Neuronal stem cell (in vitro differentiated cells): Measurements from ENCODE around the gene PSMD1.

ENCODE experiments used
- DNase-seq: peaks from one replicate; pipeline ENCODE4 v3.0.0-alpha.2; 2013; ENCODE audit warnings: low spot score
- H2AFZ ChIP-seq: one replicate; pipeline ENCODE4 v1.6.1; 2013; ENCODE audit warnings: mild to moderate bottlenecking, low read length, inconsistent platforms
- H2AK5ac ChIP-seq: 2 replicates; pipeline ENCODE4 v1.6.1; 2013; ENCODE audit warnings: low read depth, mild to moderate bottlenecking, inconsistent platforms, low read length, moderate library complexity, mixed read lengths
- H2BK120ac ChIP-seq: 2 replicates; pipeline ENCODE4 v1.6.1; 2013; ENCODE audit warnings: low read depth, mild to moderate bottlenecking, inconsistent platforms, low read length, moderate library complexity, mixed read lengths
- H2BK12ac ChIP-seq: one replicate; pipeline ENCODE4 v1.6.1; 2013; ENCODE audit warnings: low read length, inconsistent platforms
- H2BK15ac ChIP-seq: 2 replicates; pipeline ENCODE4 v1.6.1; 2013; ENCODE audit warnings: mild to moderate bottlenecking, low read length, inconsistent platforms, mixed read lengths
- H2BK5ac ChIP-seq: one replicate; pipeline ENCODE4 v1.6.1; 2013; ENCODE audit warnings: inconsistent platforms, mild to moderate bottlenecking, low read length, moderate library complexity
- H3K14ac ChIP-seq: one replicate; pipeline ENCODE4 v1.6.1; 2013; ENCODE audit warnings: low read length, inconsistent platforms
- H3K18ac ChIP-seq: 2 replicates; pipeline ENCODE4 v1.6.1; 2013; ENCODE audit warnings: low read length, inconsistent platforms
- H3K23ac ChIP-seq: 2 replicates; pipeline ENCODE4 v1.6.1; 2013; ENCODE audit warnings: low read depth, mild to moderate bottlenecking, mixed read lengths, low read length, inconsistent platforms; ENCODE audit not compliant: poor library complexity
- H3K27ac ChIP-seq: replicated peaks from 3 replicates; pipeline ENCODE4 v1.5.1; 2013; ENCODE audit warnings: low read length, inconsistent platforms
- H3K27me3 ChIP-seq, 3 experiments: 2 replicates each; pipeline ENCODE4 v1.6.1; 2013; ENCODE audit warnings: low read length in 3 of 3, mild to moderate bottlenecking in 2 of 3, inconsistent platforms in 1 of 3, low read depth in 1 of 3, mixed read lengths in 1 of 3, moderate library complexity in 1 of 3; ENCODE audit not compliant: control insufficient read depth in 3 of 3, insufficient read depth in 3 of 3
- H3K36me3 ChIP-seq, 2 donors: replicated peaks in 1 of 2; 2 replicates each; pipeline ENCODE4 v1.6.1; 2013; ENCODE audit warnings: low read length in 2 of 2; ENCODE audit not compliant: control insufficient read depth in 2 of 2, insufficient read depth in 2 of 2
- H3K4ac ChIP-seq: 2 replicates; pipeline ENCODE4 v1.6.1; 2013; ENCODE audit warnings: inconsistent platforms, mild to moderate bottlenecking, low read length, moderate library complexity
- H3K4me1 ChIP-seq, 2 donors: 1 replicate in 1 of 2; 2 replicates in 1 of 2; pipeline ENCODE4 v1.6.1; 2013; ENCODE audit warnings: low read length in 2 of 2, low read depth in 1 of 2; ENCODE audit not compliant: control insufficient read depth in 2 of 2, insufficient read depth in 1 of 2
- H3K4me2 ChIP-seq: one replicate; pipeline ENCODE4 v1.6.1; 2013; ENCODE audit warnings: mild to moderate bottlenecking, low read length, inconsistent platforms; ENCODE audit not compliant: insufficient read depth, poor library complexity, severe bottlenecking
- H3K4me3 ChIP-seq, 2 donors: 2 replicates each; pipeline ENCODE4 v1.5.1; 2013; ENCODE audit warnings: low read length in 2 of 2, mild to moderate bottlenecking in 2 of 2, inconsistent platforms in 1 of 2, moderate library complexity in 1 of 2
- H3K79me1 ChIP-seq: one replicate; pipeline ENCODE4 v1.6.1; 2013; ENCODE audit warnings: low read depth, mild to moderate bottlenecking, inconsistent platforms, low read length, moderate library complexity
- H3K9ac ChIP-seq: one replicate; pipeline ENCODE4 v1.6.1; 2013; ENCODE audit warnings: mild to moderate bottlenecking, low read depth, low read length, inconsistent platforms; ENCODE audit not compliant: poor library complexity
- H3K9me3 ChIP-seq, 2 donors: replicated peaks in 1 of 2; 2 replicates each; pipeline versions ENCODE3 to v1.6.1; 2013; ENCODE audit warnings: low read length in 2 of 2, mild to moderate bottlenecking in 2 of 2, inconsistent platforms in 1 of 2, low read depth in 1 of 2, mixed read lengths in 1 of 2, moderate library complexity in 1 of 2; ENCODE audit not compliant: control insufficient read depth in 2 of 2, insufficient read depth in 1 of 2
- H4K8ac ChIP-seq: one replicate; pipeline ENCODE4 v1.6.1; 2013; ENCODE audit warnings: low read depth, mild to moderate bottlenecking, inconsistent platforms, low read length, moderate library complexity
- H4K91ac ChIP-seq: one replicate; pipeline ENCODE4 v1.6.1; 2013; ENCODE audit warnings: low read length, low read depth, mild to moderate bottlenecking, inconsistent platforms; ENCODE audit not compliant: poor library complexity
- WGBS, 2 donors: extraction: QIAGEN DNeasy Blood & Tissue Kit; methylation state at CpG; one replicate each; pipeline ENCODE4 v1.1.7; 2013; ENCODE audit warnings: missing lambda C conversion rate in 2 of 2, mixed read lengths in 1 of 2; ENCODE audit not compliant: insufficient read length in 2 of 2, insufficient replicate concordance in 1 of 2; ENCODE audit errors: extremely low coverage in 2 of 2; 5-methylcytosine and 5-hydroxymethylcytosine counted together

PSMD1 gene

DNA sequence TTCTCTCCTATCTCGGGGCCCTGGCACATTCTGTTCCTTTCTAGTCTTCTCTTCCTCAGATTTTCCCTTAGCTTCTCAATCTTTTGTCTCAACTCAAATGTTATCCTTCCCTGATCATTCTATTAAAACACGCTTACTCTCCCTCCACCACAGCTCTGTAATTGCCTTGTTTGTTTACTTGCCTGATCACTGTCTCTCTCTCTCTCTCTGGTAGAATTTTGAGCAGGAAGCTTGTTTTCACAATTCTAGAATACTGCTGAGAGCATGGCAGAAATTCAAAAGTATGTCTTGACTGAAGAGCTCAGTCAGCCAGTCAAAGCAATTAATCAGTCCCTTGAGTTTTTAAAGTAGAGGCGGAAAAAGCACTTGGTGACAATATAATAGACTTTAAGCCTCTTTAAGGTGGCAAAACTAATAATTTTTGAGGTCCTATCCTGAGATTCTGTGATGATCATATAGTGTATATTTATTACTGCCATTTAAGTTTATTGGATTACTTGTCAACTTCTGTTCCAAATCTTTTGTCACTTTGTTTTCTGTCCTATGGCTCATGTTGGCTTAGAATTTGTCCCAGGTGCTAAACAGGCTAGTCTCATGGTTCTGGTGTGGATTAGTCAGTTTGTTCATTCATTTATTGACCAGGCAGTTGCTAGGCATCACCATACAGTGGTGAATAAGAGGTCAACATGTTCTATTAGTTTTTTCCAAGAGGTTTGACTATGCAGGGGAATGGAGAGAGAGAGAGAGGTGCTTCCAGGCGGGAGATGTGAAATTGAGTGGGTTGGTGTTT, 2.3 kb downstream of the PSMD1 start:
- H3K9me3 ChIP-seq, result no peaks in the 10 kb centered on the region
- no peak overlapping the region for H2BK12ac ChIP-seq
- no peak overlapping the region for H3K23ac ChIP-seq
- no peak overlapping the region for H3K14ac ChIP-seq
- H2BK15ac ChIP-seq, result no peak overlapping the region
- peaks cover 0 to 1% (median 0%) of the 10 kb centered on the region in 3 experiments for H3K27me3 ChIP-seq
- no peak overlapping the region for H4K91ac ChIP-seq
- no peak overlapping the region for H3K27ac ChIP-seq
- H2BK120ac ChIP-seq, result no peak overlapping the region
- no peak overlapping the region for H3K4me2 ChIP-seq
- no peak overlapping the region for H2BK5ac ChIP-seq
- H3K79me1 ChIP-seq, result peaks cover 6% of the 10 kb centered on the region
- H3K4me1 ChIP-seq, result peaks cover 2 to 17% of the 10 kb centered on the region in 2 donors
- H2AK5ac ChIP-seq, result no peak overlapping the region
- no CpG with 5 or more reads among the region's 4 CpGs for WGBS, 2 donors
- H3K4me3 ChIP-seq, result no peak overlapping the region
- H3K4ac ChIP-seq, result no peak overlapping the region
- H3K36me3 ChIP-seq, result peaks cover 3 to 42% of the 10 kb centered on the region in 2 donors
- H4K8ac ChIP-seq, result no peak overlapping the region
- no peak overlapping the region for H3K9ac ChIP-seq
- H3K18ac ChIP-seq, result no peak overlapping the region
- no peak overlapping the region for H2AFZ ChIP-seq
- no peak for DNase-seq

DNA sequence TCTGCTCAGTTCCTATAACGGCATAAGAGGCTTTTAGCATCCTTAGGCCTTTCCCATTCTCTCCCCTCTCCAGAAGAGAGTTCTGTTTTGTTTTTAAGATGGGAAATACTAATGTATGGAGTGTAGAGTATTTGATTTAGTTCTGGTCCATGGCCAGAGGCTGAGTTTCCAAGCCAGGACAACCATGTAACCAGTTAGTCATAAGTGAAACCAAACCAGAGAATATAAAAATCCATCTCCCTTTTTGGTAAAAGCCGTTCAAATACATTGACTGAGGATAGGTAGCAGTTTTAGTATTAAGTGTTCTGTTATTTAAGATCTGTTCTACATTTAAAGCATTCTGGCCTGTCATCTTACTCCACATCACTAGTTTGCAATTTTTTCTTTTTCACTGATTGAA, 3.1 kb downstream of the PSMD1 start:
- no peak overlapping the region for H3K9ac ChIP-seq
- no peak overlapping the region for H2BK120ac ChIP-seq
- DNase-seq, result no peak
- H4K91ac ChIP-seq, result no peak overlapping the region
- H3K23ac ChIP-seq, result no peak overlapping the region
- H2BK12ac ChIP-seq, result no peak overlapping the region
- H3K4ac ChIP-seq, result no peak overlapping the region
- H2BK5ac ChIP-seq, result no peak overlapping the region
- H3K27me3 ChIP-seq, result no peaks in the 10 kb centered on the region
- peaks cover 7 to 50% of the 10 kb centered on the region in 2 donors for H3K36me3 ChIP-seq
- no peak overlapping the region for H3K4me3 ChIP-seq
- no peaks in the 10 kb centered on the region for H3K9me3 ChIP-seq
- H4K8ac ChIP-seq, result no peak overlapping the region
- no CpG with 5 or more reads among the region's 2 CpGs for WGBS, 2 donors
- H2AFZ ChIP-seq, result no peak overlapping the region
- no peak overlapping the region for H2BK15ac ChIP-seq
- H3K27ac ChIP-seq, result no peak overlapping the region
- H3K18ac ChIP-seq, result no peak overlapping the region
- H3K14ac ChIP-seq, result no peak overlapping the region
- H3K4me2 ChIP-seq, result no peak overlapping the region
- no peak overlapping the region for H2AK5ac ChIP-seq
- H3K4me1 ChIP-seq, result peaks cover 2 to 17% of the 10 kb centered on the region in 2 donors
- H3K79me1 ChIP-seq, result peaks cover 6% of the 10 kb centered on the region

DNA sequence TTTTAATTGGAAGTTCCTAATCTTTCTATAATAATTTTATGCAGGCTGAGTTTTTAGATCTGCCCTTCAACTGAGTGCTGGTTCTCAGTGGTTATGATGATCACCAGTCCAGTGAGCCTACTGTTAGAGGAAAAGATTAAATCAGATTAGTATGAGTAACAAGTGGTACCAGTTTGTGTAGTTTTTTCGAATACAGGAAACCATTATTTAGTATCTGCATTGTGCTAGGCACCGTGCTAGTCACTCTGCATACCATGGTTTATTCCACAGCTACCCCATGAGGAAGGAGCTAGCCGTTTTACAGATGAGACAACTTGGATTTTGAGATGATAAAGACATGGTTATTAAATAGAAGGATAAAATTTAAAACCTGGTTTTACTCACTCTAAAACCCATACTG, 6.1 kb downstream of the PSMD1 start:
- no peak overlapping the region for H2BK120ac ChIP-seq
- peaks cover 2 to 13% of the 10 kb centered on the region in 2 donors for H3K4me1 ChIP-seq
- H3K23ac ChIP-seq, result no peak overlapping the region
- no peak overlapping the region for H3K18ac ChIP-seq
- no peak overlapping the region for H2BK5ac ChIP-seq
- no peaks in the 10 kb centered on the region for H3K9me3 ChIP-seq
- no peak overlapping the region for H2BK12ac ChIP-seq
- no CpG with 5 or more reads among the region's 3 CpGs for WGBS, 2 donors
- no peak for DNase-seq
- peaks cover 2% of the 10 kb centered on the region for H3K79me1 ChIP-seq
- H3K4ac ChIP-seq, result no peak overlapping the region
- H3K36me3 ChIP-seq, result peaks cover 13 to 78% of the 10 kb centered on the region in 2 donors
- no peak overlapping the region for H3K14ac ChIP-seq
- H3K27me3 ChIP-seq, result no peaks in the 10 kb centered on the region
- no peak overlapping the region for H2AFZ ChIP-seq
- no peak overlapping the region for H3K4me2 ChIP-seq
- H3K27ac ChIP-seq, result no peak overlapping the region
- no peak overlapping the region for H2AK5ac ChIP-seq
- H4K8ac ChIP-seq, result no peak overlapping the region
- no peak overlapping the region for H4K91ac ChIP-seq
- H3K9ac ChIP-seq, result no peak overlapping the region
- H3K4me3 ChIP-seq, result no peak overlapping the region
- no peak overlapping the region for H2BK15ac ChIP-seq

DNA sequence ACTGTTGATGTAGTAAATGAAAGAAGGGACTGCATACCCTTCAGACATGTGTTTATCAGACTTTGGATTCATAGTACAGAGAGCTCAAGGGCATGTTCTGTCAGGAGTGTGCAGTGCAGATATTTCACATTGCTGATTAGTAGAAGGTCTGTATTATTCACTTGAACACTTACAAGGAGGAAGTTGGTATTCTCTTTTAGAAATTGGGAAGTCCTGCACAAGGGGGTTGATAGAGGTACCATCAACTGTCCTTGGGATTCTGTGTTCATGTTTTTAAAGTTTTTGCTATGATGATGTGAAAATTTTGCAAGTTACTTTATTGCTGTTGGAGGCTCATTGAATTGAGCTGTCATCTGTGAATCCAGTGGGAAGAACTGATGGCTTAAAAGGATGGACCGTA, 6.7 kb downstream of the PSMD1 start:
- no peak overlapping the region for H3K23ac ChIP-seq
- no peak overlapping the region for H3K4me3 ChIP-seq
- no peaks in the 10 kb centered on the region for H3K27me3 ChIP-seq
- no peak overlapping the region for H2BK12ac ChIP-seq
- H3K79me1 ChIP-seq, result peaks cover 2% of the 10 kb centered on the region
- no peak overlapping the region for H4K91ac ChIP-seq
- H3K36me3 ChIP-seq, result peaks cover 18 to 83% of the 10 kb centered on the region in 2 donors
- no peak overlapping the region for H2BK15ac ChIP-seq
- H4K8ac ChIP-seq, result no peak overlapping the region
- H3K4ac ChIP-seq, result no peak overlapping the region
- H2AK5ac ChIP-seq, result no peak overlapping the region
- H3K4me1 ChIP-seq, result peaks cover 0 to 9% of the 10 kb centered on the region in 2 donors
- no peak overlapping the region for H3K14ac ChIP-seq
- H3K9ac ChIP-seq, result no peak overlapping the region
- no peaks in the 10 kb centered on the region for H3K9me3 ChIP-seq
- no peak overlapping the region for H2AFZ ChIP-seq
- H2BK120ac ChIP-seq, result no peak overlapping the region
- H2BK5ac ChIP-seq, result no peak overlapping the region
- no peak overlapping the region for H3K27ac ChIP-seq
- WGBS, 2 donors, result no CpG with 5 or more reads among the region's 1 CpG
- H3K4me2 ChIP-seq, result no peak overlapping the region
- no peak overlapping the region for H3K18ac ChIP-seq
- DNase-seq, result no peak
